ENCODE measurements around the gene EPM2A.

EPM2A gene

DNA sequence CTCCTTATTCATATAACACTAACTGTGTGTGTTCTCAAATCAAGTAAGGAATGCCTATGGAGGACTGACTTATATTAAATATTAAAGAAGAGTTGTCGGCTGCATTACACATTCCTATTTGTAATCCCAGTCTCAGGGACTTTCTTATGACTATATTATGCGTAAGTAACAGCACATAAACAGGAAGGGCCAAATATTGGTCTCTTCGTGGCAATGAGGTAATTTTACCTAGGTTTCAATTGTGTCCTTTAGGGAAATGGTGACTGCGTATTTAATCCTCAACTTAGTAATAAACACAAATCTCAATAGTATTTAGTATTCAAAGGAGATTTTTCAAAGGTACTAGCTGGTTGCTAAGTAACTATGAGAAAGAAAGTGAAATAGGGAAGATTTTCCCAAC lies 22.8 kb upstream of the EPM2A start:
- no peaks in the 10 kb centered on the region for H3K27me3 ChIP-seq (ENCODE audit: control insufficient read depth, low read length)
- TF ChIP-seq CTCF (IDR thresholded peaks at IDR 0.05; ENCODE audit: low read depth, low read length, poor library complexity, severe bottlenecking) (no peak), EZH2phosphoT487 (IDR thresholded peaks at IDR 0.05; ENCODE audit: borderline replicate concordance, low read length) (no peak)

GRCh38 chr6:145756170-145756662 lies 20.9 kb upstream of the EPM2A start:
- no peak for TF ChIP-seq EZH2phosphoT487 (IDR thresholded peaks at IDR 0.05; ENCODE audit: borderline replicate concordance, low read length)
- no peak for TF ChIP-seq CTCF (IDR thresholded peaks at IDR 0.05; ENCODE audit: low read depth, low read length, poor library complexity, severe bottlenecking)
- H3K36me3 ChIP-seq (ENCODE audit: control insufficient read depth, low read length): no peaks in the 10 kb centered on the region
- H3K9me2 ChIP-seq (replicated peaks; ENCODE audit: control insufficient read depth, low read length): no peaks in the 10 kb centered on the region
- no peak overlapping the region for H3K27ac ChIP-seq (ENCODE audit: low read depth, low read length)
- H3K4me1 ChIP-seq (ENCODE audit: control insufficient read depth, low read length): peaks cover under 1% of the 10 kb centered on the region
- no peaks in the 10 kb centered on the region for H3K79me2 ChIP-seq (ENCODE audit: control insufficient read depth, low read length)
- no peaks in the 10 kb centered on the region for H4K20me1 ChIP-seq (ENCODE audit: control insufficient read depth, insufficient read depth, low read depth, low read length)
- H3K27me3 ChIP-seq (ENCODE audit: control insufficient read depth, low read length): no peaks in the 10 kb centered on the region
- no peaks in the 10 kb centered on the region for H3K9me3 ChIP-seq (ENCODE audit: control insufficient read depth, insufficient read depth, low read length)
- H3F3A ChIP-seq (ENCODE audit: control insufficient read depth, insufficient read depth): no peaks in the 10 kb centered on the region
- H3K4me2 ChIP-seq (ENCODE audit: low read length): no peak overlapping the region
- no peak overlapping the region for H3K4me3 ChIP-seq (ENCODE audit: low read length)

More for the DNA sequence above, 22.8 kb upstream of the EPM2A start:
- no peaks in the 10 kb centered on the region for H3K36me3 ChIP-seq (ENCODE audit: control insufficient read depth, low read length)
- no peaks in the 10 kb centered on the region for H3K9me2 ChIP-seq (replicated peaks; ENCODE audit: control insufficient read depth, low read length)
- no peak overlapping the region for H3K4me2 ChIP-seq (ENCODE audit: low read length)
- no peaks in the 10 kb centered on the region for H3K9me3 ChIP-seq (ENCODE audit: control insufficient read depth, insufficient read depth, low read length)
- H3K27ac ChIP-seq (ENCODE audit: low read depth, low read length): no peak overlapping the region
- H4K20me1 ChIP-seq (ENCODE audit: control insufficient read depth, insufficient read depth, low read depth, low read length): no peaks in the 10 kb centered on the region
- no peaks in the 10 kb centered on the region for H3F3A ChIP-seq (ENCODE audit: control insufficient read depth, insufficient read depth)
- H3K4me3 ChIP-seq (ENCODE audit: low read length): no peak overlapping the region
- H3K79me2 ChIP-seq (ENCODE audit: control insufficient read depth, low read length): no peaks in the 10 kb centered on the region
- H3K4me1 ChIP-seq (ENCODE audit: control insufficient read depth, low read length): peaks cover 16% of the 10 kb centered on the region

DNA sequence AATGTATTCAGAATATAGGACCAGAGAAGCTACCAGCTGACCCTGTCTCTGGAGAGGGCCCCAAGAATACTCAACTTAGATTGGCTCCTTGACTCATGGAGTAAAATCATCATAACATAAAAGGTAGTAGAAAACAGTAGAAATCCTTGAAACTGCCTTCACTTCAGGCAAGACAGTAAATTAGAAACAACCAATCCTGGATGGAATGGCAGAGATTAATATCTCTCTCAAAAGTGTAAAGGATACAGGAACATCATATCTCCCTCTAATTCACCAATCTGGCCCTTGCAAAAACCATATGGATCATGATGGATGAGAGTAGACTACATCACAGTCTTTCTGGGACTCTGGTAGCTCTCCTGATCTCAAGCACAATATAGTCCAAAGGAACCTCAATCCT lies 20.4 kb upstream of the EPM2A start:
- no peaks in the 10 kb centered on the region for H3F3A ChIP-seq (ENCODE audit: control insufficient read depth, insufficient read depth)
- no peaks in the 10 kb centered on the region for H3K9me3 ChIP-seq (ENCODE audit: control insufficient read depth, insufficient read depth, low read length)
- H3K27me3 ChIP-seq (ENCODE audit: control insufficient read depth, low read length): no peaks in the 10 kb centered on the region
- no peaks in the 10 kb centered on the region for H3K36me3 ChIP-seq (ENCODE audit: control insufficient read depth, low read length)
- H3K79me2 ChIP-seq (ENCODE audit: control insufficient read depth, low read length): no peaks in the 10 kb centered on the region
- no peaks in the 10 kb centered on the region for H3K4me1 ChIP-seq (ENCODE audit: control insufficient read depth, low read length)
- no peaks in the 10 kb centered on the region for H4K20me1 ChIP-seq (ENCODE audit: control insufficient read depth, insufficient read depth, low read depth, low read length)
- no peak overlapping the region for H3K27ac ChIP-seq (ENCODE audit: low read depth, low read length)
- no peak overlapping the region for H3K4me2 ChIP-seq (ENCODE audit: low read length)
- H3K4me3 ChIP-seq (ENCODE audit: low read length): no peak overlapping the region
- TF ChIP-seq EZH2phosphoT487 (IDR thresholded peaks at IDR 0.05; ENCODE audit: borderline replicate concordance, low read length) (no peak), CTCF (IDR thresholded peaks at IDR 0.05; ENCODE audit: low read depth, low read length, poor library complexity, severe bottlenecking) (no peak)
- H3K9me2 ChIP-seq (replicated peaks; ENCODE audit: control insufficient read depth, low read length): no peaks in the 10 kb centered on the region

Data from DOHH2 (cell line).